HG02610 (cell line): ENCODE results near the gene FAM3A.

ENCODE experiments used
- ATAC-seq: cut with Tn5 transposase; IDR thresholded peaks from one replicate; pipeline ENCODE4 v1.9.1; 2021; ENCODE audit warnings: mild to moderate bottlenecking, moderate library complexity; ENCODE audit not compliant: unreplicated experiment

The FAM3A gene

GRCh38 chrX:154481911-154482601 lies 34.0 kb downstream of the FAM3A start:
- no peak for ATAC-seq

GRCh38 chrX:154481195-154481594 lies 34.8 kb downstream of the FAM3A start:
- no peak for ATAC-seq

- peak; percentile 79 for ATAC-seq
These were observed 37.1 kb downstream of the FAM3A start, which contains the start of gene LAGE3 for GRCh38 chrX:154478728-154479622. LAGE3 (minus strand) TSS chrX:154479281; CDS start chrX:154478915, 366 bp downstream.

GRCh38 chrX:154477891-154478477 lies 38.0 kb downstream of the FAM3A start:
- no peak for ATAC-seq

- ATAC-seq: no peak
These were observed 39.2 kb downstream of the FAM3A start for GRCh38 chrX:154476821-154477220.

GRCh38 chrX:154473683-154474082 lies 42.3 kb downstream of the FAM3A start:
- ATAC-seq: no peak

- no peak for ATAC-seq
These were observed 43.1 kb downstream of the FAM3A start for GRCh38 chrX:154472685-154473632.

- no peak for ATAC-seq
These were observed 44.0 kb downstream of the FAM3A start for GRCh38 chrX:154471839-154472684.

- no peak for ATAC-seq
These were observed 45.0 kb downstream of the FAM3A start for GRCh38 chrX:154470914-154471568.

GRCh38 chrX:154470434-154470833 lies 45.6 kb downstream of the FAM3A start:
- no peak for ATAC-seq

- no peak for ATAC-seq
These were observed 46.2 kb downstream of the FAM3A start for GRCh38 chrX:154469880-154470279.

GRCh38 chrX:154469114-154469513 lies 46.9 kb downstream of the FAM3A start:
- no peak for ATAC-seq

- no peak for ATAC-seq
These were observed 47.8 kb downstream of the FAM3A start for GRCh38 chrX:154468217-154468616.

GRCh38 chrX:154467556-154467955 lies 48.5 kb downstream of the FAM3A start:
- no peak for ATAC-seq

- no peak for ATAC-seq
These were observed 49.1 kb downstream of the FAM3A start for GRCh38 chrX:154466907-154467306.

GRCh38 chrX:154466036-154466435 lies 50.0 kb downstream of the FAM3A start:
- ATAC-seq: no peak

GRCh38 chrX:154465601-154466000 lies 50.4 kb downstream of the FAM3A start:
- no peak for ATAC-seq

- no peak for ATAC-seq
These were observed 51.1 kb downstream of the FAM3A start for GRCh38 chrX:154464806-154465365.
